ENCODE data around the gene SLCO2B1. TPM values are rescaled to one million over a fixed set of nuclear protein-coding genes. Genes with fewer than 3 reads are reported as not detected.

Gene SLCO2B1
- total and polyA plus RNA-seq, 2 experiments from 2014 or later, result not detected

DNA sequence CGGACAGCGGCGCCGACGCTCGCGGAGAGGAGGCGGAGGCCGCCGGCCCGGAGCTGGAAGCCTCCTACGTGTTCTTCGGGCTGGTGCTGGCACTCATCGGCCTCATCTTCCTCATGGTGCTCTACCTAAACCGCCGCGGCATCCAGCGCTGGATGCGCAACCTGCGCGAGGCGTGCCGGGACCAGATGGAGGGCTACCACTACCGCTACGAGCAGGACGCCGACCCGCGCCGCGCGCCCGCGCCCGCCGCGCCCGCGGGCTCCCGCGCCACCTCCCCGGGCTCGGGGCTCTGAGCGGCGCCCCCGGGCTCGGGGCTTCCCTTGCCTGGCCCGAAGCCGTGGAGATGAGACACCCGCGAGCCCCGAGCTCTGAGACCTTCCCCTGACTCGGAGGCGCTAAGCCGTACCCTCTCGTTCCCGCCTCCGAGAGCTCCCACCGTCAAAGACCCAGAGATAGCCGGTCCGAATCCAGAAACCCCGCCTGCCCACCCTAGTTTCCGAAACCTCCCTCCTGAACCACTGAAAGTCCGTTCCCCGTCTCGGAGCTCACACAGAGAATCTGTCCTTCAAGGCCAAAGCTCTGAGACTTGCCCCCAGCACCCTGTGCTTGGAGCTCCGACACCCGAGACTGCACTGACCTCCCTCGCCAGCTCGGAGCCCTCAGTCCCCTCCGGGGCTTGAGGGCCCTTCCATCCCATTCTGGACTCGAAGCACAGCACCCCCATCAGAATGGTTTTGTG, 91.2 kb downstream of the SLCO2B1 start:
- Histone ChIP-seq H3F3A (ENCODE audit: insufficient read depth) (no peaks in the 10 kb centered on the region), H3K9me2 (ENCODE audit: insufficient read depth) (no peaks in the 10 kb centered on the region), H3K79me2 (ENCODE audit: insufficient read depth) (no peaks in the 10 kb centered on the region), H3K9me3 (ENCODE audit: low read depth) (no peaks in the 10 kb centered on the region), H3K9ac (no peak overlapping the region), H3K27ac (no peak overlapping the region), H2AFZ (peak overlapping the region; percentile 61; the same call in 1 of the 2 replicates), H3K4me3 (peak overlapping the region; percentile 65), H3K4me1 (ENCODE audit: insufficient read depth) (no peaks in the 10 kb centered on the region), H3K27me3 (replicated peaks; ENCODE audit: insufficient read depth) (peaks cover 49% of the 10 kb centered on the region), H3K36me3 (ENCODE audit: low read depth) (no peaks in the 10 kb centered on the region), H4K20me1 (ENCODE audit: insufficient read depth) (no peaks in the 10 kb centered on the region), H3K4me2 (ENCODE audit: unreplicated experiment) (peak overlapping the region; percentile 57)
- 8 to 12% methylated on average over 25 to 51 of the region's 72 CpGs for WGBS, 2 experiments (ENCODE audit: low coverage in 1 of 2, low lambda C conversion rate in 2 of 2, missing lambda C conversion rate in 2 of 2)
- TF ChIP-seq EZH2 (IDR thresholded peaks at IDR 0.05; ENCODE audit: insufficient read depth, poor library complexity, severe bottlenecking) (no peak), EZH2phosphoT487 (IDR thresholded peaks at IDR 0.05; ENCODE audit: insufficient read depth, low read depth) (no peak)
- DNase-seq, result peak; percentile 13
- in situ Hi-C loops (cut with MboI), result loop anchor here (10.0 kb wide), 1 partner anchor 107 kb away; no protein-coding TSS in a partner anchor

DNA sequence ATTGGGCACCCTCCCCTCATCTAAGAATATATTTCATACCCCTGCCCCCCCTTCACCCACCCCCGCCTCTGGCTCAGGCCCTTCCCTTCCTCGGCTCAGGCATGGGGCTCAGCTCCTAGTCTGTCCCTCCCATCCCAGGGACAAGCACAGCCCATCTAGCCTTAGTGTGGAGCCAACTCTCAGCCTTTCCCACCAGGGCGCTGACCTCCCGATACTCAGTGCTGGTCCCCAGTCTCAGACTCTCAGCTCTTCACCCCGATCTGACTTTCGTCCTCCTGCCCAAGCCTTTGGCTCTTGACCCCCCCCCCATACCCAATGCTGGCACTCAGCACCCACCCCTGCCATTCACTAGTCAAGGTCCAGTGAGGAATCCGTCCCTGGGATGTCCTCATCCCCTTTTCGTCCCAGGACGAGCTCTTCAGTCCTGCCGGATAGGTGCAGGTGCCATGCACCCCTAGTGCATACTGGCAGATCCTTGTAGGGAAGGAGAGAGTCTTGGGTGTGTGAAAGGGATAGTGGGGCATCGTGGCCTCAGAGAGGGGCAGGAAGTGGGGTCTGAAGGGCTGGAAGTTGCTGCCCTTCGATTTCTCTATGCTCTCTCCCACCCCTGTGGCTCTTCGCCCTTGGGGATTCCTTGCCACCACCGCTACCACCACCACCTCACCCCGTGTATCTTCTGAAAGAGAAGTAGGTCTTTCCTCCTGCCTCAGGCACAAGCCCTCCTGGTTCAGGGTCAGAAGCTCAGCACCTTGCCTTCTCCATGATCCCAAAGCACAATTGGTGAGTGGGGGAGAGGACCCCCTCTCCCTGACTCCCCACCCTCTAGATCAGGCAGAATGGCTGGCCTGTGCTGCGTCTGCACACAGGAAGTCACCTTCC, 92.1 kb downstream of the SLCO2B1 start:
- H2AFZ ChIP-seq, result no peak overlapping the region
- no peak overlapping the region for H3K4me3 ChIP-seq
- 59 to 64% methylated on average over 14 to 16 of the region's 16 CpGs for WGBS, 2 experiments (ENCODE audit: low coverage in 1 of 2, low lambda C conversion rate in 2 of 2, missing lambda C conversion rate in 2 of 2)
- in situ Hi-C loops (cut with MboI), result loop anchor here (10.0 kb wide), 1 partner anchor 108 kb away; no protein-coding TSS in a partner anchor
- no peak overlapping the region for H3K9ac ChIP-seq
- no peaks in the 10 kb centered on the region for H4K20me1 ChIP-seq (ENCODE audit: insufficient read depth)
- H3K79me2 ChIP-seq (ENCODE audit: insufficient read depth), result no peaks in the 10 kb centered on the region
- H3K9me2 ChIP-seq (ENCODE audit: insufficient read depth), result no peaks in the 10 kb centered on the region
- no peak overlapping the region for H3K27ac ChIP-seq
- H3K27me3 ChIP-seq (replicated peaks; ENCODE audit: insufficient read depth), result peaks cover 42% of the 10 kb centered on the region
- DNase-seq, result no peak
- H3K4me1 ChIP-seq (ENCODE audit: insufficient read depth), result no peaks in the 10 kb centered on the region
- no peak for TF ChIP-seq EZH2phosphoT487 (IDR thresholded peaks at IDR 0.05; ENCODE audit: insufficient read depth, low read depth)
- TF ChIP-seq EZH2 (IDR thresholded peaks at IDR 0.05; ENCODE audit: insufficient read depth, poor library complexity, severe bottlenecking), result no peak
- no peaks in the 10 kb centered on the region for H3F3A ChIP-seq (ENCODE audit: insufficient read depth)
- no peak overlapping the region for H3K4me2 ChIP-seq (ENCODE audit: unreplicated experiment)
- no peaks in the 10 kb centered on the region for H3K9me3 ChIP-seq (ENCODE audit: low read depth)
- no peaks in the 10 kb centered on the region for H3K36me3 ChIP-seq (ENCODE audit: low read depth)

DNA sequence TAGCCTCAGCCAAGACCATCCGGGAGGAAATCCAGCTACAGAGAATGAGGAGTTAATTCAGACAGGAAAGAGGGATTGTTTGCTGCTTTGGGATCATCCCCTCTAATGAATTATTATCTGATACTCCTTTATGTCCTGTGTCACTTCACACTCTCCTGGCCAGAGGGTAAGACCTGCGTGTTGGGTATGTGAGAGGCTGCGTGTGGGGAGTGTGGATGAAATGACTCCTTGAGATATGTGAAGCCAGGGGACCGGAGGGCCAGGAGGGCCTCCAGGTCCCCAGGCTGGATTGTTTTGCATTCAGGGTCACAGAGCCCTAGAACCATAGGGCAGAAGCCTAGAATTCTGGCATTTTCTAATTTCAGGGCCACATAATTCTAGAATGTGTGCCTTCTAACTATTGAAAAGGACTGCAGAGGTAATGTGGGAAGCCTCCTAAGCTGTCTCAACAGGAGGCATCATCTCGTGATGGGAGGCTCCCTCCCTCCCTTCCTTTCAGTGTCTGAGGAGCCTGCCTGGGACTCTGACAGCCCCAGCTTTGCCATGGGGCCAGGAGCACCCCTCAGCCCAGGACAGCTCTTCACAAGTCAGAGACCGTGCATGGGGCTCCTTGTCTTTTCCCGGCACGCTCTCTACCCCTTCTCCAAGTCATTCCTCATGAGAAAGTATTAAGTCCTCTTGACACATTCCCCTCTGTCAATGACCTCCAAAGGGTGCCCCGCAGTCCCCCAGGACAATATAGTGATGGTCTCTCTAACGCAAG, 93.3 kb downstream of the SLCO2B1 start:
- in situ Hi-C loops (cut with MboI), result loop anchor here (10.0 kb wide), 1 partner anchor 109 kb away; no protein-coding TSS in a partner anchor
- Histone ChIP-seq H3K9me2 (ENCODE audit: insufficient read depth) (no peaks in the 10 kb centered on the region), H3K36me3 (ENCODE audit: low read depth) (no peaks in the 10 kb centered on the region), H3K4me1 (ENCODE audit: insufficient read depth) (no peaks in the 10 kb centered on the region), H3K27me3 (replicated peaks; ENCODE audit: insufficient read depth) (peaks cover 40% of the 10 kb centered on the region), H3K79me2 (ENCODE audit: insufficient read depth) (no peaks in the 10 kb centered on the region), H3K4me3 (no peak overlapping the region), H3K9ac (no peak overlapping the region), H3K9me3 (ENCODE audit: low read depth) (no peaks in the 10 kb centered on the region), H3F3A (ENCODE audit: insufficient read depth) (no peaks in the 10 kb centered on the region), H3K27ac (no peak overlapping the region), H4K20me1 (ENCODE audit: insufficient read depth) (no peaks in the 10 kb centered on the region), H2AFZ (no peak overlapping the region), H3K4me2 (ENCODE audit: unreplicated experiment) (no peak overlapping the region)
- no peak for TF ChIP-seq EZH2phosphoT487 (IDR thresholded peaks at IDR 0.05; ENCODE audit: insufficient read depth, low read depth)
- no peak for TF ChIP-seq EZH2 (IDR thresholded peaks at IDR 0.05; ENCODE audit: insufficient read depth, poor library complexity, severe bottlenecking)
- DNase-seq, result no peak
- 70 to 73% methylated on average over 10 of the region's 10 CpGs for WGBS, 2 experiments (ENCODE audit: low coverage in 1 of 2, low lambda C conversion rate in 2 of 2, missing lambda C conversion rate in 2 of 2)
